DOHH2 (cell line): Measurements from ENCODE around the gene ZNF467.

Experiments used
- EZH2phosphoT487 ChIP-seq: fragments of 200-600 bp; sonication (generic); IDR thresholded peaks from 2 replicates; pipeline ENCODE4 v1.6.1; 2017; ENCODE audit warnings: borderline replicate concordance, mild to moderate bottlenecking, antibody characterized with exemption, low read length, moderate library complexity, mixed read lengths
- TF ChIP-seq, protein P1 (sequence below): fragments of 200-600 bp; sonication (generic); IDR thresholded peaks from one replicate; pipeline ENCODE4 v1.5.1; 2014; ENCODE audit warnings: antibody characterized with exemption, mild to moderate bottlenecking, low read depth, low read length; ENCODE audit not compliant: poor library complexity, severe bottlenecking

DNA sequence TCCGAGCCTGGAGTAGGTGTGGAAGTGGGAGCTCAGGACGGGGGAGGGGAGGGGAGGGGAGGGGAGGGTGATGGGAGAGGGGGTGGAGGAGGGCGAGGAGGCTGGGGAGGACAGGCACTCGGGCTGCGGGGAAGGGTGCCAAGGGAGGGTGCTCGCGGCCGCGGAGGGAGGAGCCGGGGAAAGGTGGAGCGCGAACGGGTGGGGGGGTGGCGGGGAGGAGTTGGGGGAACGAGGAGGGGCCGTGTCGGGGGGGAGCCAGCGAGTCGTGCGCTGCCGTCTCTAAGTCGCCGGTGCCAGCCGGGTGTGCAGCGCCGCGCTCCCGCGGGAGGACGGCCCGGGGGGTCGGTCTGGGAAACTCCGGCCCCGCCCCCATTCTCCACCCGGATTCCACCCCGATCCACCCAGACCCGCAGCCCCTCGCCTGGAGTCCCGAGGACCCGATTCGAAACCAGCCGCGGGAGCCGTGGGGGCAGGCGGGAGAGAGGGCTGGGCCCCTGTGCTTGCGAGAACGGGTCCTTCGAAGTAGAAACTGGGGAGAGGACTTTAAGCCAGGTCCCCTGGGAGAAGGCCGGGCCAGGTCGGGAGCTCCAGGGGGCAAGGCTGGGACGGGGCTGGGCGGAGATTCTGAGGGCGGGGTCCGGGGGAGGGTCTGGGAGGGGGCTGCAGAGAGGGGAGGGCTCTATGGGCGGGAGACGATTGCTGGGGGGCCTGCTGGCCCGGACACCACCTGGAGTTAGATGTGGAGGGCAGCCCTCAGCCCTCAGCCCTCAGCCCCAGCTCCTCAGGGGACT is at the start of gene ZNF467:
- TF ChIP-seq, protein P1, sequence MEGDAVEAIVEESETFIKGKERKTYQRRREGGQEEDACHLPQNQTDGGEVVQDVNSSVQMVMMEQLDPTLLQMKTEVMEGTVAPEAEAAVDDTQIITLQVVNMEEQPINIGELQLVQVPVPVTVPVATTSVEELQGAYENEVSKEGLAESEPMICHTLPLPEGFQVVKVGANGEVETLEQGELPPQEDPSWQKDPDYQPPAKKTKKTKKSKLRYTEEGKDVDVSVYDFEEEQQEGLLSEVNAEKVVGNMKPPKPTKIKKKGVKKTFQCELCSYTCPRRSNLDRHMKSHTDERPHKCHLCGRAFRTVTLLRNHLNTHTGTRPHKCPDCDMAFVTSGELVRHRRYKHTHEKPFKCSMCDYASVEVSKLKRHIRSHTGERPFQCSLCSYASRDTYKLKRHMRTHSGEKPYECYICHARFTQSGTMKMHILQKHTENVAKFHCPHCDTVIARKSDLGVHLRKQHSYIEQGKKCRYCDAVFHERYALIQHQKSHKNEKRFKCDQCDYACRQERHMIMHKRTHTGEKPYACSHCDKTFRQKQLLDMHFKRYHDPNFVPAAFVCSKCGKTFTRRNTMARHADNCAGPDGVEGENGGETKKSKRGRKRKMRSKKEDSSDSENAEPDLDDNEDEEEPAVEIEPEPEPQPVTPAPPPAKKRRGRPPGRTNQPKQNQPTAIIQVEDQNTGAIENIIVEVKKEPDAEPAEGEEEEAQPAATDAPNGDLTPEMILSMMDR = no peak
- no peak for TF ChIP-seq EZH2phosphoT487
